IMR-90 (cell line): ENCODE data around the gene ERGIC2. TPM values are rescaled to one million over a fixed set of nuclear protein-coding genes. Genes with fewer than 3 reads are reported as not detected.

Experiments
- ATAC-seq: fragments of 200-7000 bp; cut with Tn5 transposase; 2 replicates; pipeline ENCODE4 v1.9.1; 2020; ENCODE audit warnings: low read depth, mild to moderate bottlenecking, moderate library complexity
- BruUV-seq: library from RNA; stranded (reverse); fragments of 400-500 nt; replicated peaks from 2 replicates; lab custom pipeline; 2021; lab: Mats Ljungman, UMichigan
- CTCF ChIA-PET: fragments of 300-600 bp; formaldehyde crosslinking; extraction: SDS; loops from one replicate; lab custom pipeline; 2021; ENCODE audit warnings: antibody characterized with exemption; lab: Yijun Ruan, JAX
- POLR2A ChIA-PET: fragments of 300-600 bp; sonication (Branson Sonifier 250); formaldehyde crosslinking; loops from one replicate; lab custom pipeline; 2022; ENCODE audit warnings: antibody characterized with exemption; ENCODE audit not compliant: unreplicated experiment; lab: Charles Lee
- DNase-seq: peaks from one replicate; pipeline ENCODE4 v3.0.0; 2013
- H2AFZ ChIP-seq: replicated peaks from 2 replicates; pipeline ENCODE3; 2013; ENCODE audit warnings: low read length, mild to moderate bottlenecking; ENCODE audit not compliant: poor library complexity
- H2AK5ac ChIP-seq: 2 replicates; pipeline ENCODE4 v1.6.1; 2013; ENCODE audit warnings: low read depth, low read length, inconsistent platforms
- H2AK9ac ChIP-seq: replicated peaks from 2 replicates; pipeline ENCODE3; 2013; ENCODE audit warnings: mild to moderate bottlenecking, low read depth, low read length, moderate library complexity; ENCODE audit not compliant: poor library complexity
- H2BK120ac ChIP-seq: 2 replicates; pipeline ENCODE4 v1.6.1; 2013; ENCODE audit warnings: low read depth, low read length, inconsistent platforms
- H2BK15ac ChIP-seq: 3 replicates; pipeline ENCODE4 v1.6.1; 2013; ENCODE audit warnings: low read depth, low read length, inconsistent platforms
- H2BK20ac ChIP-seq: 2 replicates; pipeline ENCODE4 v1.6.1; 2013; ENCODE audit warnings: low read depth, mild to moderate bottlenecking, inconsistent platforms, low read length, moderate library complexity
- H2BK5ac ChIP-seq: 2 replicates; pipeline ENCODE4 v1.6.1; 2013; ENCODE audit warnings: mild to moderate bottlenecking, low read depth, low read length, inconsistent platforms; ENCODE audit not compliant: poor library complexity, severe bottlenecking
- H3K14ac ChIP-seq: replicated peaks from 2 replicates; pipeline ENCODE4 v1.6.1; 2013; ENCODE audit warnings: low read depth, low read length, inconsistent platforms
- H3K18ac ChIP-seq: 2 replicates; pipeline ENCODE4 v1.6.1; 2013; ENCODE audit warnings: low read depth, low read length, control low read depth
- H3K23ac ChIP-seq: 2 replicates; pipeline ENCODE4 v1.6.1; 2013; ENCODE audit warnings: low read depth, low read length, inconsistent platforms
- H3K27ac ChIP-seq: 2 replicates; pipeline ENCODE4 v1.5.1; 2013; ENCODE audit warnings: mild to moderate bottlenecking, control low read depth, low read length; ENCODE audit not compliant: insufficient read depth
- H3K27me3 ChIP-seq: 2 replicates; pipeline ENCODE4 v1.6.1; 2013; ENCODE audit warnings: low read length; ENCODE audit not compliant: control insufficient read depth, insufficient read depth
- H3K36me3 ChIP-seq: 2 replicates; pipeline ENCODE4 v1.6.1; 2013; ENCODE audit warnings: low read length, mixed read lengths; ENCODE audit not compliant: control insufficient read depth, insufficient read depth
- H3K4ac ChIP-seq: 2 replicates; pipeline ENCODE4 v1.6.1; 2013; ENCODE audit warnings: low read depth, low read length, inconsistent platforms
- H3K4me1 ChIP-seq: 2 replicates; pipeline ENCODE4 v1.6.1; 2013; ENCODE audit warnings: low read length, mixed read lengths; ENCODE audit not compliant: control insufficient read depth, insufficient read depth
- H3K4me2 ChIP-seq: 2 replicates; pipeline ENCODE4 v1.6.1; 2013; ENCODE audit warnings: low read depth, mild to moderate bottlenecking, control low read depth, low read length, moderate library complexity
- H3K4me3 ChIP-seq: 2 replicates; pipeline ENCODE4 v1.5.1; 2013; ENCODE audit warnings: low read depth, mild to moderate bottlenecking, control low read depth, low read length, moderate library complexity; ENCODE audit not compliant: insufficient read depth
- H3K56ac ChIP-seq: 2 replicates; pipeline ENCODE4 v1.6.1; 2013; ENCODE audit warnings: low read length, inconsistent platforms; ENCODE audit not compliant: insufficient read depth; ENCODE audit errors: extremely low read depth
- H3K79me1 ChIP-seq, 2 experiments: 2 replicates each; pipeline ENCODE4 v1.6.1; 2013; ENCODE audit warnings: low read length in 2 of 2, inconsistent platforms in 1 of 2, low read depth in 1 of 2
- H3K9ac ChIP-seq: 2 replicates; pipeline ENCODE4 v1.6.1; 2013; ENCODE audit warnings: low read depth, low read length, control low read depth
- H3K9me1 ChIP-seq: 2 replicates; pipeline ENCODE4 v1.6.1; 2013; ENCODE audit warnings: low read length, inconsistent platforms; ENCODE audit not compliant: insufficient read depth
- H3K9me3 ChIP-seq: 2 replicates; pipeline ENCODE4 v1.6.1; 2013; ENCODE audit warnings: low read length; ENCODE audit not compliant: control insufficient read depth, insufficient read depth
- H4K20me1 ChIP-seq: 2 replicates; pipeline ENCODE4 v1.6.1; 2013; ENCODE audit warnings: low read length, inconsistent platforms; ENCODE audit not compliant: insufficient read depth
- H4K5ac ChIP-seq: 2 replicates; pipeline ENCODE4 v1.6.1; 2013; ENCODE audit warnings: mild to moderate bottlenecking, low read depth, low read length, control low read depth
- H4K8ac ChIP-seq, 2 experiments: 2 replicates each; pipeline ENCODE4 v1.6.1; 2013; ENCODE audit warnings: low read depth in 2 of 2, low read length in 2 of 2, control low read depth in 1 of 2, inconsistent platforms in 1 of 2
- H4K91ac ChIP-seq: 2 replicates; pipeline ENCODE4 v1.6.1; 2013; ENCODE audit warnings: low read depth, low read length, inconsistent platforms; ENCODE audit not compliant: insufficient read depth
- CTCF ChIP-seq: conservative IDR thresholded peaks from 2 replicates; pipeline ENCODE4 v1.5.1; 2012; ENCODE audit warnings: mild to moderate bottlenecking, low read depth, low read length, improper control_type of control experiment
- MAFK ChIP-seq: IDR thresholded peaks from 2 replicates; pipeline ENCODE4 v1.6.1; 2012; ENCODE audit warnings: low read depth, low read length, improper control_type of control experiment
- RAD21 ChIP-seq: IDR thresholded peaks from 2 replicates; pipeline ENCODE4 v1.6.1; 2012; ENCODE audit warnings: low read length, improper control_type of control experiment
- WGBS, 2 experiments: methylation state at CpG; one replicate each; pipeline versions ENCODE4 v1.1.5 to v1.1.7; 2013; ENCODE audit warnings: missing lambda C conversion rate in 2 of 2; ENCODE audit not compliant: insufficient read length in 1 of 2; ENCODE audit errors: extremely low coverage in 2 of 2; 5-methylcytosine and 5-hydroxymethylcytosine counted together
- dilution Hi-C: fragments of 300-500 bp; cut with HindIII; formaldehyde crosslinking; loops from one replicate; pipeline ENCODE4 v1.14.3; 2018; ENCODE audit warnings: low sequenced_read_pairs; ENCODE audit not compliant: unreplicated experiment
- in situ Hi-C: fragments of 300-500 bp; cut with MboI; formaldehyde crosslinking; loops from 3 replicates; pipeline ENCODE4 v1.14.3; 2019; ENCODE audit warnings: low sequenced_read_pairs, inconsistent platforms, mixed read lengths
- intact Hi-C: fragments of 100-400 bp; cut with micrococcal nuclease; formaldehyde crosslinking; loops from 2 replicates; pipeline ENCODE4 v1.10.0; 2022
- polyA plus RNA-seq, 3 experiments: library from polyadenylated mRNA; depleted of rRNA; stranded (reverse); fragments of >200 nt; gene quantifications; 2 replicates each; pipeline ENCODE4 v1.2.3, GENCODE V29; 2012; ENCODE audit warnings: low replicate concordance in 1 of 3
- total RNA-seq: library from RNA; depleted of rRNA; stranded (reverse); fragments of >200 nt; gene quantifications from 2 replicates; pipeline ENCODE4 v1.2.3, GENCODE V29; 2012

ERGIC2 gene
- total and polyA plus RNA-seq, 2 of the 4 experiments (the other 2 are of a cell fraction) = 41.0 to 45.3 TPM

- intact Hi-C loops (loop anchor here (5.0 kb wide), 1 partner anchor 230 kb away; no protein-coding TSS in a partner anchor), in situ Hi-C loops (no loop called here), dilution Hi-C loops (no loop called here)
- Histone ChIP-seq H3K18ac (no peak overlapping the region), H3K79me1 (no peaks in the 10 kb centered on the region), H3K27ac (no peak overlapping the region), H2BK5ac (no peak overlapping the region), H2AK5ac (no peak overlapping the region), H2BK20ac (0 out of 2 replicates have a peak overlapping the region, but pooled peaks have one; percentile 6), H3K23ac (no peak overlapping the region), H3K56ac (no peak overlapping the region), H3K14ac (no peak overlapping the region), H3K4me2 (no peak overlapping the region), H2BK120ac (no peak overlapping the region), H2BK15ac (no peak overlapping the region), H3K27me3 (no peaks in the 10 kb centered on the region), H4K91ac (no peak overlapping the region), H4K5ac (no peak overlapping the region), H4K8ac (no peak overlapping the region), H2AK9ac (no peak overlapping the region), H3K9me1 (no peaks in the 10 kb centered on the region; the same call in 1 of the 2 replicates), H2AFZ (no peak overlapping the region), H3K4me3 (no peak overlapping the region), H3K4ac (no peak overlapping the region), H4K20me1 (no peaks in the 10 kb centered on the region), H3K36me3 (peaks cover 2% of the 10 kb centered on the region), H3K9me3 (no peaks in the 10 kb centered on the region), H3K9ac (no peak overlapping the region), H3K4me1 (peaks cover 5% of the 10 kb centered on the region; the same call in 1 of the 2 replicates)
- WGBS, 2 experiments = no CpG with 5 or more reads among the region's 8 CpGs
- ATAC-seq (peak; percentile 32; the same call in 1 of the 2 replicates), DNase-seq (peak; percentile 30)
- no TSS peak for BruUV-seq
- CTCF ChIA-PET = interaction anchor here (0.6 to 1.7 kb wide), 8 partner anchors 12 to 254 kb away, joined by 3 to 5 read pairs (median 3); no protein-coding TSS in a partner anchor
- TF ChIP-seq RAD21 (peak; percentile 34; the same call in 1 of the 2 replicates), MAFK (no peak), CTCF (peak; percentile 42)
- POLR2A ChIA-PET = no interaction called here
These were observed 63.2 kb downstream of the ERGIC2 start for GRCh38 chr12:29317556-29318363.
